HCT116 (cell line): ENCODE data around the gene CCDC124. TPM values are rescaled to one million over a fixed set of nuclear protein-coding genes. Genes with fewer than 3 reads are reported as not detected.

Experiments used
- ATAC-seq: fragments of 200-7000 bp; cut with Tn5 transposase; 2 replicates; pipeline ENCODE4 v1.9.1; 2020; ENCODE audit warnings: mild to moderate bottlenecking, moderate library complexity
- BruUV-seq: library from RNA; stranded (reverse); fragments of 400-500 nt; replicated peaks from 2 replicates; lab custom pipeline; 2021; lab: Mats Ljungman, UMichigan
- CTCF ChIA-PET: fragments of 300-600 bp; sonication (Branson Sonifier 250); formaldehyde crosslinking; loops from one replicate; lab custom pipeline; 2021; ENCODE audit warnings: antibody characterized with exemption; lab: Charles Lee
- POLR2A ChIA-PET: fragments of 300-600, 350-600 bp; sonication (Branson Sonifier 250); formaldehyde crosslinking; loops from one replicate; lab custom pipeline; 2021; ENCODE audit warnings: antibody characterized with exemption; lab: Charles Lee
- RAD21 ChIA-PET, 2 experiments: fragments of 300-600 bp; sonication (Branson Sonifier 250); formaldehyde crosslinking; loops; one replicate each; lab custom pipeline; 2023; ENCODE audit warnings: low total read pairs in 2 of 2; ENCODE audit not compliant: uncharacterized antibody in 2 of 2, unreplicated experiment in 2 of 2, low non-redundant PET in 1 of 2; lab: Charles Lee
- DNase-seq: peaks from one replicate; pipeline ENCODE4 v3.0.0-alpha.2; 2010; ENCODE audit warnings: low read depth, low spot score
- H2AFZ ChIP-seq: fragments of 200-600 bp; shearing (Covaris generic), sonication (generic); 2 replicates; pipeline ENCODE4 v1.6.1; 2017; ENCODE audit warnings: low read depth, mixed run types, mixed read lengths, antibody characterized with exemption, low read length; ENCODE audit not compliant: poor library complexity, severe bottlenecking
- H3K27ac ChIP-seq: 2 replicates; pipeline ENCODE4 v1.5.1; 2012; ENCODE audit warnings: low read depth, low read length
- H3K27me3 ChIP-seq: fragments of 200-600 bp; sonication (generic); 2 replicates; pipeline ENCODE4 v1.6.1; 2016; ENCODE audit warnings: mixed run types, low read length, mixed read lengths; ENCODE audit not compliant: insufficient read depth
- H3K36me3 ChIP-seq, 2 experiments: fragments of 200-500 bp in 1 of 2; fragments of 200-600 bp in 1 of 2; sonication (Bioruptor generic) in 1 of 2; sonication (generic) in 1 of 2; 2 replicates each; pipeline versions ENCODE4 v1.5.1 to v1.6.1; 2014 to 2016; ENCODE audit warnings: low read length in 2 of 2, inconsistent platforms in 1 of 2, mixed read lengths in 1 of 2, mixed run types in 1 of 2; ENCODE audit not compliant: insufficient read depth in 2 of 2, control insufficient read depth in 1 of 2
- H3K4me1 ChIP-seq, 2 experiments: fragments of 200-600 bp in 1 of 2; sonication (generic) in 1 of 2; 2 replicates each; pipeline versions ENCODE4 v1.5.1 to v1.6.1; 2012 to 2017; ENCODE audit warnings: low read length in 2 of 2, inconsistent platforms in 1 of 2, mild to moderate bottlenecking in 1 of 2, mixed read lengths in 1 of 2, mixed run types in 1 of 2, moderate library complexity in 1 of 2; ENCODE audit not compliant: insufficient read depth in 2 of 2, control insufficient read depth in 1 of 2
- H3K4me2 ChIP-seq: fragments of 200-600 bp; sonication (generic); 2 replicates; pipeline ENCODE4 v1.6.1; 2017; ENCODE audit warnings: mixed run types, low read length, mixed read lengths
- H3K4me3 ChIP-seq, 2 experiments: fragments of 200-600 bp in 1 of 2; sonication (generic) in 1 of 2; replicated peaks in 1 of 2; 2 replicates each; pipeline ENCODE4 v1.5.1; 2011 to 2016; ENCODE audit warnings: low read length in 2 of 2, control low read depth in 1 of 2, low read depth in 1 of 2, mild to moderate bottlenecking in 1 of 2, mixed read lengths in 1 of 2, mixed run types in 1 of 2
- H3K79me2 ChIP-seq: fragments of 200-600 bp; sonication (generic); 2 replicates; pipeline ENCODE4 v1.6.1; 2017; ENCODE audit warnings: mild to moderate bottlenecking, mixed run types, low read length, moderate library complexity, mixed read lengths; ENCODE audit not compliant: insufficient read depth
- H3K9ac ChIP-seq: fragments of 200-600 bp; sonication (generic); 2 replicates; pipeline ENCODE4 v1.6.1; 2016; ENCODE audit warnings: low read length, mixed read lengths
- H3K9me2 ChIP-seq: fragments of 200-600 bp; sonication (generic), shearing (Covaris generic); 2 replicates; pipeline ENCODE4 v1.6.1; 2017; ENCODE audit warnings: mixed run types, mild to moderate bottlenecking, moderate library complexity; ENCODE audit not compliant: insufficient read depth
- H3K9me3 ChIP-seq, 2 experiments: fragments of 200-500 bp in 1 of 2; fragments of 200-600 bp in 1 of 2; sonication (Bioruptor generic) in 1 of 2; sonication (generic) in 1 of 2; 2 replicates each; pipeline ENCODE4 v1.6.1; 2014 to 2017; ENCODE audit warnings: low read length in 2 of 2, mixed read lengths in 2 of 2, inconsistent platforms in 1 of 2, low read depth in 1 of 2, mild to moderate bottlenecking in 1 of 2, mixed run types in 1 of 2, moderate library complexity in 1 of 2; ENCODE audit not compliant: control insufficient read depth in 1 of 2, insufficient read depth in 1 of 2
- H4K20me1 ChIP-seq: fragments of 200-600 bp; sonication (generic), shearing (Covaris generic); 2 replicates; pipeline ENCODE4 v1.6.1; 2017; ENCODE audit warnings: mixed run types, mild to moderate bottlenecking, moderate library complexity; ENCODE audit not compliant: insufficient read depth
- CTCF ChIP-seq, 3 experiments: fragments of 200-600 bp in 1 of 3; sonication (generic) in 1 of 3; IDR thresholded peaks in 2 of 3; conservative IDR thresholded peaks in 1 of 3; 2 replicates each; pipeline ENCODE4 v1.5.1; 2012 to 2017; ENCODE audit warnings: low read depth in 2 of 3, low read length in 2 of 3, antibody characterized with exemption in 1 of 3, borderline replicate concordance in 1 of 3, control low read depth in 1 of 3, mild to moderate bottlenecking in 1 of 3, mixed read lengths in 1 of 3, mixed run types in 1 of 3, moderate library complexity in 1 of 3; ENCODE audit not compliant: insufficient read depth in 1 of 3
- ELF1 ChIP-seq: IDR thresholded peaks from 2 replicates; pipeline ENCODE4 v1.6.1; 2012; ENCODE audit warnings: low read depth, borderline replicate concordance
- EZH2phosphoT487 ChIP-seq: fragments of 200-600 bp; IDR thresholded peaks from 2 replicates; pipeline ENCODE4 v1.6.1; 2018; ENCODE audit warnings: antibody characterized with exemption, borderline replicate concordance
- JUND ChIP-seq: IDR thresholded peaks from 2 replicates; pipeline ENCODE4 v1.6.1; 2012
- MAX ChIP-seq: IDR thresholded peaks from 2 replicates; pipeline ENCODE4 v1.6.1; 2012
- POLR2A ChIP-seq: IDR thresholded peaks from 2 replicates; pipeline ENCODE4 v1.7.0; 2011; ENCODE audit warnings: borderline replicate concordance; ENCODE audit not compliant: insufficient read depth, insufficient read length; ENCODE audit errors: extremely low read depth
- SIN3A ChIP-seq: IDR thresholded peaks from 2 replicates; pipeline ENCODE4 v1.6.1; 2012; ENCODE audit warnings: low read depth
- SP1 ChIP-seq: IDR thresholded peaks from 2 replicates; pipeline ENCODE4 v1.6.1; 2012; ENCODE audit warnings: low read depth
- SRF ChIP-seq: IDR thresholded peaks from 2 replicates; pipeline ENCODE4 v1.6.1; 2012; ENCODE audit warnings: low read depth
- ZBTB33 ChIP-seq: IDR thresholded peaks from 2 replicates; pipeline ENCODE4 v1.6.1; 2011; ENCODE audit warnings: mild to moderate bottlenecking, low read length, moderate library complexity; ENCODE audit not compliant: insufficient replicate concordance; ENCODE audit errors: extremely low read depth
- ZFX ChIP-seq: fragments of 450-650 bp; IDR thresholded peaks from 2 replicates; pipeline ENCODE4 v1.6.1; 2017
- intact Hi-C: fragments of 100-400 bp; cut with micrococcal nuclease; formaldehyde crosslinking; loops from 2 replicates; pipeline ENCODE4 v1.10.0; 2022
- total RNA-seq: library from RNA; stranded (reverse); gene quantifications from one replicate; pipeline ENCODE4 v1.2.1, GENCODE V29; 2021; ENCODE audit not compliant: unreplicated experiment

The CCDC124 gene
- total RNA-seq, 1 experiment from 2014 or later, result 177 TPM

GRCh38 chr19:17957149-17957849 is 24.5 kb downstream of the CCDC124 start:
- Histone ChIP-seq H3K4me1 (peaks cover 2 to 6% of the 10 kb centered on the region in 2 experiments; a peak in 2 of 4 replicates), H3K36me3 (no peaks in the 10 kb centered on the region), H3K9me2 (no peaks in the 10 kb centered on the region), H4K20me1 (no peaks in the 10 kb centered on the region), H3K4me3 (no peak overlapping the region), H3K4me2 (no peak overlapping the region), H2AFZ (no peak overlapping the region), H3K27ac (no peak overlapping the region), H3K9me3 (no peaks in the 10 kb centered on the region), H3K9ac (no peak overlapping the region), H3K27me3 (peaks cover 5% of the 10 kb centered on the region; the same call in 1 of the 2 replicates), H3K79me2 (no peaks in the 10 kb centered on the region)
- ATAC-seq, result no peak
- CTCF ChIA-PET, result interaction anchor here (1.0 kb wide), 1 partner anchor 78 kb away, joined by 4 read pairs; no protein-coding TSS in a partner anchor
- POLR2A ChIA-PET, result interaction anchor here (0.8 kb wide), 1 partner anchor 10 kb away, joined by 5 read pairs; no protein-coding TSS in a partner anchor
- DNase-seq, result no peak
- intact Hi-C loops, result no loop called here
- no TSS peak for BruUV-seq
- RAD21 ChIA-PET, result no interaction called here
- TF ChIP-seq SIN3A, result no peak
- TF ChIP-seq ZFX, result no peak
- TF ChIP-seq ELF1, result no peak
- no peak for TF ChIP-seq SP1
- no peak for TF ChIP-seq JUND

- RAD21 ChIA-PET, result no interaction called here
- Histone ChIP-seq H3K4me3 (no peak overlapping the region), H2AFZ (no peak overlapping the region), H3K9ac (no peak overlapping the region), H3K27ac (no peak overlapping the region), H3K4me2 (no peak overlapping the region), H3K4me1 (peaks cover 2 to 6% of the 10 kb centered on the region in 2 experiments; a peak in 2 of 4 replicates), H3K9me2 (no peaks in the 10 kb centered on the region), H3K27me3 (peaks cover 5% of the 10 kb centered on the region; the same call in 1 of the 2 replicates), H3K36me3 (no peaks in the 10 kb centered on the region), H3K9me3 (no peaks in the 10 kb centered on the region), H3K79me2 (no peaks in the 10 kb centered on the region), H4K20me1 (no peaks in the 10 kb centered on the region)
- intact Hi-C loops, result no loop called here
- CTCF ChIA-PET, result no interaction called here
- ATAC-seq (no peak), DNase-seq (no peak)
- POLR2A ChIA-PET, result interaction anchor here (0.8 kb wide), 1 partner anchor 10 kb away, joined by 5 read pairs; no protein-coding TSS in a partner anchor
- BruUV-seq, result no TSS peak
- TF ChIP-seq MAX (no peak), ZBTB33 (no peak), POLR2A (no peak), CTCF (IDR thresholded peaks at IDR 0.05 in 2 of 3, conservative IDR thresholded peaks at IDR 0.05 in 1 of 3; ENCODE audit: borderline replicate concordance in 1 of 3, insufficient read depth in 1 of 3, low read depth in 2 of 3, low read length in 2 of 3) (no peak), ELF1 (no peak), EZH2phosphoT487 (no peak), JUND (no peak), ZFX (no peak), SRF (no peak), SP1 (no peak)
These were observed 25.1 kb downstream of the CCDC124 start for GRCh38 chr19:17957885-17958284.
